Lung (tissue), 12 donors: Measurements from ENCODE around the gene CALML6. TPM values are rescaled to one million over a fixed set of nuclear protein-coding genes. Genes with fewer than 3 reads are reported as not detected.

Experiments
- ATAC-seq: fragments of 200-7000 bp; cut with Tn5 transposase; one replicate; pipeline ENCODE4 v1.9.1; 2020; ENCODE audit warnings: moderate number of reproducible peaks; ENCODE audit not compliant: insufficient read depth, low FRiP score
- DNase-seq, 3 donors: peaks; one replicate each; pipeline ENCODE4 v3.0.0-alpha.2; 2013 to 2017
- H3K27ac ChIP-seq, 2 donors: one replicate each; pipeline ENCODE4 v1.5.1; 2013; ENCODE audit warnings: mild to moderate bottlenecking in 2 of 2, moderate library complexity in 2 of 2, control low read depth in 1 of 2, inconsistent platforms in 1 of 2, low read depth in 1 of 2, low read length in 1 of 2
- H3K27me3 ChIP-seq, 3 donors: one replicate each; pipeline ENCODE4 v1.5.1; 2013; ENCODE audit warnings: low read length in 2 of 3; ENCODE audit not compliant: control insufficient read depth in 3 of 3, insufficient read depth in 3 of 3
- H3K36me3 ChIP-seq, 4 donors: one replicate each; pipeline ENCODE4 v1.5.1; 2013; ENCODE audit warnings: low read length in 4 of 4, mild to moderate bottlenecking in 1 of 4, moderate library complexity in 1 of 4; ENCODE audit not compliant: control insufficient read depth in 4 of 4, insufficient read depth in 4 of 4
- H3K4me1 ChIP-seq, 5 donors: one replicate each; pipeline ENCODE4 v1.5.1; 2013; ENCODE audit warnings: low read length in 5 of 5, mild to moderate bottlenecking in 2 of 5, moderate library complexity in 1 of 5; ENCODE audit not compliant: control insufficient read depth in 5 of 5, insufficient read depth in 5 of 5
- H3K4me3 ChIP-seq: one replicate; pipeline ENCODE4 v1.5.1; 2013; ENCODE audit warnings: mild to moderate bottlenecking, control low read depth, moderate library complexity
- H3K9ac ChIP-seq, 2 donors: one replicate each; pipeline ENCODE4 v1.5.1; 2013; ENCODE audit warnings: low read length in 2 of 2, control low read depth in 1 of 2; ENCODE audit not compliant: insufficient read depth in 1 of 2
- H3K9me3 ChIP-seq, 4 donors: one replicate each; pipeline ENCODE4 v1.5.1; 2013; ENCODE audit warnings: low read length in 3 of 4, mild to moderate bottlenecking in 1 of 4, moderate library complexity in 1 of 4; ENCODE audit not compliant: control insufficient read depth in 4 of 4, insufficient read depth in 3 of 4
- WGBS, 2 donors: extraction: QIAGEN DNeasy Blood & Tissue Kit; methylation state at CpG; one replicate each; pipeline ENCODE4 v1.1.7; 2013; 5-methylcytosine and 5-hydroxymethylcytosine counted together
- polyA plus RNA-seq, 2 donors: library from polyadenylated mRNA; stranded (reverse); fragments of 200-250 nt; gene quantifications; one replicate each; pipeline ENCODE4 v1.2.1, GENCODE V29; 2013
- total RNA-seq, 2 donors: library from RNA; depleted of rRNA in 1 of 2; stranded (reverse); fragments of >200 nt in 1 of 2; gene quantifications; one replicate each; pipeline ENCODE4 v1.2.1, GENCODE V29; 2014 to 2021
- TF ChIP-seq, protein P1 (sequence below): IDR thresholded peaks from 2 replicates; pipeline ENCODE4 v1.5.1; 2012; ENCODE audit warnings: mild to moderate bottlenecking; ENCODE audit errors: control extremely low read depth, extremely low read depth
- donor health status: control.
- donor health status: control.
- donor health status: Bipolar disorder and iron deficiency.
- donor health status: healthy.
- donor health status: DM: yes; HTN: yes; CAD: no.

The CALML6 gene
- total and polyA plus RNA-seq, 4 donors, result 0.11 to 0.55 (median 0.34) TPM

DNA sequence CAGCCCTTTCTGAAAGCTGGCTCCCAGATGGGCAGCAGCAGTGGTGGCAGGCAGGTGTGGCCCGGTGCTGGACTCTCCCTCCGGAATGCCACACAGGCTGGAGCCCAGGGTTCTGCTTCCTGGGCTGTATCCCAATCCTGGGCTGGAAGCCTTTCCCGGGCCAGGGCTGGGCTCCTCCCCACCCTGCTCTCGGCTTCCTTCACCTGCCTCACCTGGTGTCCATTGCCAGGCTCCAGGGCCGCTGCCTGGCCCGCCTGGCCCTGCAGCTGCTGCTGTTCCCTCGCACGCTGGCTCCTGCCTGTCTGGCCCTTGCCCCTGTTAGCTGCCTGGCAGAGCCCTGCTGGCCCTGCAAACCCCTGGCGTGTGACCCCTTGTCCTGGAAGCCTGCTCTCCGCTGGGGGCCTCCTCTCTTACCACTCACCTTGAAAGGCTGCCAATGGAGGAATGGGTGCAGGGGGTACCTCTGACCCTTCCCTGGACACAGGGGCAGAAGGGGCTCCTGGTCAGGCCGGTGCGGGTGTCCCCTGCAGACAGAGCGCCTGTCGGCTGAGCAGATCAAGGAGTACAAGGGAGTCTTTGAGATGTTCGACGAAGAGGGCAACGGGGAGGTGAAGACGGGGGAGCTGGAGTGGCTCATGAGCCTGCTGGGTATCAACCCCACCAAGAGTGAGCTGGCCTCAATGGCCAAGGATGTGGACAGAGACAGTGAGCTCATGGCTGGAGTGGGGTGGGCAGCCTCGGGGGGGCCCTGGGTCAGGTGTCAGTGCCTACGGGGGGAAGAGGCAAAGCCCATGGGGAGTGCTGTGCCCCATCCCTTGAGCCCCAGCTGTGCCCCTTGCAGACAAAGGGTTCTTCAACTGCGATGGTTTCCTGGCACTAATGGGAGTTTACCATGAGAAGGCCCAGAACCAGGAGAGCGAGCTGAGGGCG lies 1.1 kb downstream of the CALML6 start:
- Histone ChIP-seq H3K9ac (no peak overlapping the region), H3K9me3 (no peaks in the 10 kb centered on the region), H3K4me1 (peaks cover 0 to 12% (median 3%) of the 10 kb centered on the region in 5 donors), H3K36me3 (no peaks in the 10 kb centered on the region), H3K27me3 (no peaks in the 10 kb centered on the region), H3K4me3 (no peak overlapping the region), H3K27ac (no peak overlapping the region)
- DNase-seq, result no peak
- 91 to 92% methylated on average over 23 of the region's 23 CpGs for WGBS, 2 donors
- TF ChIP-seq, protein P1, sequence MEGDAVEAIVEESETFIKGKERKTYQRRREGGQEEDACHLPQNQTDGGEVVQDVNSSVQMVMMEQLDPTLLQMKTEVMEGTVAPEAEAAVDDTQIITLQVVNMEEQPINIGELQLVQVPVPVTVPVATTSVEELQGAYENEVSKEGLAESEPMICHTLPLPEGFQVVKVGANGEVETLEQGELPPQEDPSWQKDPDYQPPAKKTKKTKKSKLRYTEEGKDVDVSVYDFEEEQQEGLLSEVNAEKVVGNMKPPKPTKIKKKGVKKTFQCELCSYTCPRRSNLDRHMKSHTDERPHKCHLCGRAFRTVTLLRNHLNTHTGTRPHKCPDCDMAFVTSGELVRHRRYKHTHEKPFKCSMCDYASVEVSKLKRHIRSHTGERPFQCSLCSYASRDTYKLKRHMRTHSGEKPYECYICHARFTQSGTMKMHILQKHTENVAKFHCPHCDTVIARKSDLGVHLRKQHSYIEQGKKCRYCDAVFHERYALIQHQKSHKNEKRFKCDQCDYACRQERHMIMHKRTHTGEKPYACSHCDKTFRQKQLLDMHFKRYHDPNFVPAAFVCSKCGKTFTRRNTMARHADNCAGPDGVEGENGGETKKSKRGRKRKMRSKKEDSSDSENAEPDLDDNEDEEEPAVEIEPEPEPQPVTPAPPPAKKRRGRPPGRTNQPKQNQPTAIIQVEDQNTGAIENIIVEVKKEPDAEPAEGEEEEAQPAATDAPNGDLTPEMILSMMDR, result no peak
- no peak for ATAC-seq

- Histone ChIP-seq H3K27ac (no peak overlapping the region), H3K4me3 (no peak overlapping the region), H3K4me1 (peaks cover 0 to 12% (median 3%) of the 10 kb centered on the region in 5 donors), H3K9ac (no peak overlapping the region), H3K27me3 (no peaks in the 10 kb centered on the region), H3K36me3 (no peaks in the 10 kb centered on the region), H3K9me3 (no peaks in the 10 kb centered on the region)
- 76 to 89% methylated on average over 17 to 19 of the region's 19 CpGs for WGBS, 2 donors
- DNase-seq, result peak; percentile 26 to 63 (median 60)
- ATAC-seq, result no peak
- TF ChIP-seq, protein P1, result no peak
Observed at GRCh38 chr1:1916851-1917251, 1.8 kb downstream of the CALML6 start.

GRCh38 chr1:1917304-1917976 lies 2.4 kb downstream of the CALML6 start:
- DNase-seq, result no peak
- TF ChIP-seq, protein P1, result no peak
- no peak overlapping the region for H3K27ac ChIP-seq
- H3K4me3 ChIP-seq, result no peak overlapping the region
- H3K27me3 ChIP-seq, result no peaks in the 10 kb centered on the region
- peaks cover 0 to 12% (median 3%) of the 10 kb centered on the region in 5 donors for H3K4me1 ChIP-seq
- no peak for ATAC-seq
- H3K9ac ChIP-seq, result no peak overlapping the region
- H3K36me3 ChIP-seq, result no peaks in the 10 kb centered on the region
- no peaks in the 10 kb centered on the region for H3K9me3 ChIP-seq
- WGBS, 2 donors, result 94 to 96% methylated on average over 14 of the region's 14 CpGs
